ENCODE results near the gene ZNF438.

ZNF438 gene

DNA sequence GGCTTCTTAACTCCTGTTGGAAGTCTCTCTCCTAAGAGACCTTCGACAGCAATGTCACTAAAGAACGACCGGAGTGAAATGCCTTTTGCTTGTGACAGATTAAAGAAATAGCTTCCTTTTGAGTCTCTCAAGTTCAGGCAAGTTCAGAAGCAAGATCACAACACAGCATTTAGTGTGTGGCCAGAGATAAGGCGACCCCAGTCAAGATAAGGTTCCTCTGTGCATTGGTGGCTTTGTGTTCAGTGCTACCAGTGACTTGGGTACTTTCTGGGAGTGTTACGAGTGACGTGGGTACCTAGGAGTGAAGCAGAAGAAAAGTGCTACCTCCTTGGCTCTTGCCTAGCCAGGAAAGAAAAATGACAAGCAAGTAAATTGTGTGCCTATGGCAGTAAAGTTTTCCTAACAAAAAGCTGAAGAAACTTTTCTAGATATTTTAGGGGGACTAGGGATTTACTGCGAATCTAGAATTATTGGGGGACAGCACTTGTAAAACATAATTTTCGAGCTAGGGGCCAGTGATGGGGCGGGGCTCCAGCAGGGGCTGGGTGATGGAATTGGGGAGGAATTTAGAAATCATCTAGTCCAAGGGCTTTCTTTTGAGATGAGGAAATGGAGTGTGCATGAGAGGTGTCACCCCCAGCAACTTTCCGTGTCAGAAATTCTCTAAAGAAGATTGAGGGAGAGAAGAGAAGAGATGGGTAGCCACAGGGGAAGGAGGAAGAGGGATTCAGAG, 210.2 kb downstream of the ZNF438 start:
- peak in 1 of 5 experiments; percentile 60 for DNase-seq

DNA sequence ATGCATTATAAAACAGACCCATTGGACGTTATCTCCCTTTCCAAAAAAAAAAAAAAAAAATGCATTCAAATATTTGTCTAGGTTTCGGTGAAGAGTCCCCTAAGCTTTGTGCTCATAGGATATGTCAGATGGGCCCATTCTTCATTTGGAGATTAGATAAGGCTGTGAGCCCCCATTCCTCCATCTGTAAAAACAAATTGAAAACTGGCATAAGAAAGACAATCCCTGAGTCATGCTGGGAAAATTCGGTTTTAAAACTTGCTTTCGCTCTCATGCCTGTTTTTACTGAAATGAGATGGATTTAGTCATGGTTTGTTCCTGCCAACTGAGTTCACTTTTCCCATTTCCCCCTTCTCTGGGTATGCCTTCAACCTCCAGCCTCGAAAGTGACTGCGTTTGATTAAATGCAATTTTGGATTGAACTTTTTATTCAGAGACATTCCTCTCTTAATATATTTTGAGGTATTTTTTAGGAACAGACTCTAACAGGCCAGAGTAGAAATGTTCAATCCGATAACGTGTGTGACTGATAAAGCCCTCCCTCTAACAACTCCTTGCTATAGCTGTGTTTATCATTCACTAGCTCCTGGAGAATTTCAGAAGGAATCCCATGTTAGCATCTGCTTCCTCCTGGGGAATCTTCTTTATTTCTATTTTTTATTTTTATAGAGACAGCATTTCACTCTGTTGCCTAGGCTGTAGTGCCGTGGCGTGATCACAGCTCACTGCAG, 211.2 kb downstream of the ZNF438 start:
- no peak for DNase-seq

DNA sequence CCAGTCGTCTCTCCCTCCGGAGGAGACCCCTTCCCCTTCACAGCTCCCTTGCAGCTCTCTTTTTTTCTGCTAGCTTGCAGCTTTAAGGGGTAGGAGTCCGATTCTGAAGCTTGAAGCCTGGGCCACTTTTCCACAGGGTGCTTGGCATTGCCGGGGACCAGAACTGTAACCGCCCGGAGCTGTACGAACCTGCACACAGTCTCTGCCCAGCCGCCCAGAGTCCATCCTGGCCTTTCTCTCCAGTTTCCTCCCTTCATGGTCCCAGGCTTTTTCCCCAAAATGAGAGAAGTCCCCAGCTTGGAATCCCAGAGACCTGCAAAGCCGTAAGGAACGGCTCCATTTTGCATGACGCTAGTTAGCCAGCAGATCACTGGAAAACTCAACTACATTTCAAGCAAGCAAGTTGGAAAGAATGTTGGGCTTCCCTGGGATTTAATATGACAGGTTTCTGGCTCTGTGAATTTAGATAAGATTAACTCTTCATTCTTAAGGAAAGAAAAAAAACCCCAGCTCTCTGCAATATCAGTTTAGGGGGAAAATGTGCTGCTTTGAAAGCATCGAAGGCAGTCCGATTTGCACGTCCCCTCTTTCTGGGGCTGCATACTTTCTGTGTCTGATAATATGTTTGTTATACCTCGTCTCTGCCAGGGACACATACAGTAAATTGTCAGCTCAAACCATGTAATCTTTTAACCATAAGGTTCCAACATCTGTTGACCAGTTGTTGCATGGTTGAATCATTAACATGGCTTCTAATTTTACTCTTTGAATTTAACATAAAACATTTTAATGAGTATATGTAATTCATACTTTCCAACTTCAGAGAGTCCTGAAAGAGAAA, 212.1 kb downstream of the ZNF438 start:
- no peak for DNase-seq

DNA sequence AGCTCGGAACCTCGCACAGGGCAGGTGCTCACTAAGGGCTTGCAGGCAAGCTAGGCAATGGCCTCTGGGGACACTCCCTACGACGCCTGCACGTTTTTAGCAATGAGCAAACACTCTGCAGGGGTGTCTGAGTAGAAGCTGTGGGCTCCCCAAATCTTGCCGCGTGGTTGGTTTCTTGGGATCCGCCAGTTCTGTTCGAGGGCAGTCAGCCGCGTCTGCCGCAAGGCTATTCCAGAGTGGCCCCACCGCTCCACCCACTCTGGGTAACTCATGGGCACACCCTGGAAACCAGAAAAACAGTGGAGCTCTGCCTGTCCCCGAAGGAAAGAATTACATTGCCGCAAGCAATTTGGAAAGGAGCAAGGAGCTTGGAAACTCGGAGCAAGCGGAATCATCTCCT, 212.8 kb downstream of the ZNF438 start:
- no peak for DNase-seq

DNA sequence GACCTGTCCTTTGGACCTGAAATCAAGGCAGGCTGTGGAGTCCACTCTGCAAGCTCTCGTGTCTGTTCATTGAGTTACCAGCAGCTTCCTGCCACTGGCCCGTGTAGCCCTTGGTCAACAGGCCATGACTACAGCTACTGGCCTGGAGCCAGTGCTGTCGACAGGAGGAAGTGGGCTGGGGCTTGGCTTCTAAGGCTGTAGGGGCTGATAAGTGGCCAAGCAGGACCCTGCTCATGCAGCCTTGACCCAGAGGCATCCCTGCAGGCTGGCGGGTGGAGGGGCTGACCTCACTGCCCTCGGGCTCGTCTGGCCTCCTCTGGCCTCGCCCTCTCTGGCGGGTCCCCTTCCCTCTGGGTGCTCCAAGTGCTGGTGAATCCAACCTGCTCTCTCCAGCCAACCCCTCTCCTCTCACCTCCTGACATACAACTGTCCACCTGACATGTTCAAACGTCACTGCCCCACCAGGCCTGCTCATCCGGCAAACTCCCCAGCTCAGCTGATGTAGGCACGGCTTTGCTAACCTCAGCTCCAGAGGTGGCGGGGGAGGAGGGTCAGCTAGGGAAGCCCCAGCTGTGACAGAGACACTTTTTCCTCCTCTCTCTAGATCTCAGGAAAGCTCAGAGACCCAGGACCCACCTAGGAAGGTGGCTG, 213.5 kb downstream of the ZNF438 start:
- DNase-seq = no peak

DNA sequence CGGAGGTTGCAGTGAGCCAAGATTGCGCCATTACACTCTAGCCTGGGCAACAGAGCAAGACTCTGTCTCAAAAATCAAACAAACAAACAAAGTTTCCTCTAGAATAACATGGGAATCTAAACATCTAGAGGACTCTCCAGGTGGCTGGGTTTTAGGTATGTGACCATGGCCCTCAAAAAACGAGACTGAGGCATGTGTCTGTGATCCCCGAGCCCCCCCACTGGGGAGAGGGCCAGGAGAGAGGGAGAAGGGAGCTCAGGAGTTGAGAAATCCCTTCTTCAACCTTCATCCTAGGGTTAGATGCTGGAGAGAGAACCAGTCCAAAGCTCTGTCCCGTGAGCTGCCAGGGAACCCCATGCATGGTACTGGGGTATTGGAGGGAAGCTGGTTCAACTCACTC, 214.1 kb downstream of the ZNF438 start:
- DNase-seq = no peak

GRCh38 chr10:30816820-30817171, 214.9 kb downstream of the ZNF438 start:
- DNase-seq = no peak

- DNase-seq = no peak
Observed at GRCh38 chr10:30816159-30816819, 215.4 kb downstream of the ZNF438 start.

GRCh38 chr10:30813872-30814481, 217.7 kb downstream of the ZNF438 start:
- no peak for DNase-seq

GRCh38 chr10:30812018-30812851, 219.4 kb downstream of the ZNF438 start:
- peak in 1 of 5 experiments; percentile 15 for DNase-seq

DNA sequence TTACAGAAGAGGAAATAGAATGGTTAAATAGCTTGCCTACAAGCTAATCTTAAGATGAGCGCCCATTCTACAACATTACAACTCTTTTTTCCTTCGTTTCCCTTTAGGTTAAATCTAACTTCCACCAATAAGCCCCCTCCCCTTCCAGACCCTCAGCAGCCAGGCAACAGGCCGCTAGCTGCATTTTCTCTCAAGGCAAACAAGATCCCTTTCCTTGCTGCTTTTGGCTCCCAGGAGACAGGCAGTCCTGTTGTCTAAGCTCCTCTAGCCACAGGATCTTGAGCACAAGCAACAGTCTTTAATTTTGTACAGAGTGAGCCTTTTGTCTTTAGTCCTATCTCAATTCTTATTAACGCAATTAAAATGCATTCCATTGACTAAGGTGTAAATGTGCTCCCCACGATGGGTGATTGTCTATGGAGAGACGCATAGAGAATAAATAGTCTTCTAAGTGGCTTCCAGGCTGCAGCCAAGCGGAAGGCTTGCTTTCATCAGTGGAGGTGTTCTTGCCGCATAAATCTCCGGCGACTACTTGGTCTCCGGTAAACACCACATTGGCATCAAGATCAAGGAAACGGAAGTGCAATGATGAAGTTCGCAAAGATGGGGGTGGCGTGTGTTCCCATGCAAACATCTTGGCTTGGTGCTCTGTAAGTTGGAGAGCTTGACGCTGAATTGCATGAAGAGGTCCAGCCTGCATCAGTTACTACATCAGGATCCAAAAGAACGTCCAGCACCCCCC, 220.2 kb downstream of the ZNF438 start:
- peak in 1 of 5 experiments; percentile 64 for DNase-seq

DNA sequence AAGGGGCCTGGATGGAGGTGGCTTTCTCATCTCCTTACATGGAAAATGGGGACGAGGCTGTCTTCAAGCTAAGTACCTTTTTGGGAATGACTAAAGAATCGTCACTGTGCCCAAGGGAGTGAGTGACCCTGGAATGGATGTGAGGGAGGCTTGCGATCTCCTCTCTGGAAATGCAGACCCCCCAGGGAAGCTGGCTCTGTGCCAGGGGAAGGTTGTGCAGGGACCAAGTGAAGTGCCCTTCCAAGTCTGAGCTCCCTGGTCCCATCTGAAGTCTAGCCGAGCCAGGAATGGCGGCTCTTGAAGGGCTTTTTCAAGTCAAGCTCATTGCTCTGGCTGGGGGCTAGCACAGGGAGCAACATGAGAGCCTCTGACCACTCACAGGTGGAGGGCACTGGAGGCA, 221.2 kb downstream of the ZNF438 start:
- no peak for DNase-seq

DNA sequence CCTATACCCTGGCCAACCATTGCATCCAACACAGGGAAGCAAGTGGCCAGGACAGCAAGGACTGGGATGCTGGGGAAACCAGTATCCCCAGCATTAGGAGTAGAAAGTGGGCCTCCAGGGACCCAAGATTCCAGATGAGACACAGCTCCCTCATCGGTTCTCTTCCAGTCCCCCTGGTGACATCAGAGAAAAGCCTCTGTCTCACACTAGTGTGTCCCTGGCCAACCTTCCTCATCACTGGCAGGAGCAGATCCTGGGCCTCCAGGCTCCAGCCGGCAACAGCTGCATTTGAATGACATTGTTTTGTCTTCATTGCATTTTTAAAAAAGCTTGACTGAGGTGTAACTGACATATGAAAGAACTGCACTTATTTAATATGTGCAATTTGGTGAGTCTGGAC, 224.8 kb downstream of the ZNF438 start:
- DNase-seq = no peak

- no peak for DNase-seq
Observed at GRCh38 chr10:30805061-30805460, 226.6 kb downstream of the ZNF438 start.

GRCh38 chr10:30804478-30805055, 227.1 kb downstream of the ZNF438 start:
- no peak for DNase-seq

- DNase-seq = no peak
Observed at GRCh38 chr10:30803892-30804322, 227.8 kb downstream of the ZNF438 start.

DNA sequence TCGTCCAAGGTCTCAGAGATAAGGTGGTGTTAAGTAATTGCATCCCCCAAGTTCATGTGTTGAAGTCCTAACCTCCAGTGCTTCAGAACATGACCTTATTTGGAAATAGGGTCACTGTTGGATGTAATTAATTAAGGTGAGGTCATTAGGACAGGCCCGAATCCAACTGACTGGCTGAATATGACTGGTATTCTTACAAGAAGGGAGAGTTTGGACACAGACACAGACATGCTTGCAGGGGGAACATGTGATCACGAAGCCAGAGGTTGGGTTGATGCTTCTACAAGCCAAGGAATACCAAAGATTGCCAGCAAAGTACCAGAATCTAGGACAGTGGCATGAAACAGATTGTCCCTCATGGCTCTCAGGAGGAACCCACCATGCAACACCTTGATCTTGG, 228.6 kb downstream of the ZNF438 start:
- DNase-seq = no peak

GRCh38 chr10:30800368-30800767, 231.3 kb downstream of the ZNF438 start:
- DNase-seq = no peak

GRCh38 chr10:30798646-30799185, 232.9 kb downstream of the ZNF438 start:
- DNase-seq = no peak

Measured in T-helper 2 cell (primary cell).